Effector memory CD4-positive, alpha-beta T cell (primary cell): Measurements from ENCODE around the gene ATRNL1.

Source experiments
- DNase-seq, 3 donors: peaks; one replicate each; pipeline ENCODE4 v3.0.0-alpha.2; 2020
- H3K27ac ChIP-seq: 2 replicates; pipeline ENCODE4 v1.7.0; 2013; ENCODE audit warnings: mild to moderate bottlenecking, low read length, moderate library complexity; ENCODE audit not compliant: insufficient read depth, poor library complexity, severe bottlenecking
- H3K27me3 ChIP-seq: replicated peaks from 2 replicates; pipeline ENCODE4 v1.7.0; 2013; ENCODE audit warnings: mild to moderate bottlenecking, low read length; ENCODE audit not compliant: insufficient read depth, control insufficient read depth, poor library complexity, severe bottlenecking
- H3K36me3 ChIP-seq: 2 replicates; pipeline ENCODE4 v1.7.0; 2013; ENCODE audit warnings: mild to moderate bottlenecking, low read length, moderate library complexity; ENCODE audit not compliant: control insufficient read depth, insufficient read depth
- H3K4me1 ChIP-seq: 2 replicates; pipeline ENCODE4 v1.7.0; 2013; ENCODE audit warnings: low read length, mild to moderate bottlenecking; ENCODE audit not compliant: control insufficient read depth, insufficient read depth, poor library complexity, severe bottlenecking
- H3K4me3 ChIP-seq: 2 replicates; pipeline ENCODE4 v1.7.0; 2013; ENCODE audit warnings: low read length, low read depth, mild to moderate bottlenecking; ENCODE audit not compliant: insufficient read depth, poor library complexity, severe bottlenecking
- H3K9me3 ChIP-seq: 2 replicates; pipeline ENCODE4 v1.7.0; 2013; ENCODE audit warnings: mild to moderate bottlenecking, low read length, moderate library complexity; ENCODE audit not compliant: control insufficient read depth

The ATRNL1 gene

GRCh38 chr10:115051216-115051615 is 41.9 kb upstream of the ATRNL1 start:
- no peaks in the 10 kb centered on the region for H3K36me3 ChIP-seq
- H3K4me1 ChIP-seq = no peaks in the 10 kb centered on the region
- no peak for DNase-seq
- H3K4me3 ChIP-seq = no peak overlapping the region
- no peak overlapping the region for H3K27ac ChIP-seq
- no peaks in the 10 kb centered on the region for H3K9me3 ChIP-seq
- H3K27me3 ChIP-seq = no peaks in the 10 kb centered on the region

- no peak for DNase-seq
- Histone ChIP-seq H3K9me3 (no peaks in the 10 kb centered on the region), H3K27me3 (no peaks in the 10 kb centered on the region), H3K4me3 (no peak overlapping the region), H3K4me1 (no peaks in the 10 kb centered on the region), H3K36me3 (no peaks in the 10 kb centered on the region), H3K27ac (no peak overlapping the region)
These were observed 40.9 kb upstream of the ATRNL1 start for GRCh38 chr10:115052226-115052625.

- H3K4me3 ChIP-seq = no peak overlapping the region
- H3K27ac ChIP-seq = no peak overlapping the region
- no peaks in the 10 kb centered on the region for H3K4me1 ChIP-seq
- H3K36me3 ChIP-seq = no peaks in the 10 kb centered on the region
- no peaks in the 10 kb centered on the region for H3K9me3 ChIP-seq
- DNase-seq = no peak
- H3K27me3 ChIP-seq = no peaks in the 10 kb centered on the region
These were observed 40.4 kb upstream of the ATRNL1 start for GRCh38 chr10:115052728-115053127.

- H3K9me3 ChIP-seq = no peaks in the 10 kb centered on the region
- no peaks in the 10 kb centered on the region for H3K36me3 ChIP-seq
- no peak overlapping the region for H3K27ac ChIP-seq
- no peak for DNase-seq
- no peaks in the 10 kb centered on the region for H3K27me3 ChIP-seq
- no peak overlapping the region for H3K4me3 ChIP-seq
- H3K4me1 ChIP-seq = no peaks in the 10 kb centered on the region
These were observed 37.0 kb upstream of the ATRNL1 start for GRCh38 chr10:115056186-115056585.

- H3K27me3 ChIP-seq = no peaks in the 10 kb centered on the region
- no peaks in the 10 kb centered on the region for H3K9me3 ChIP-seq
- no peaks in the 10 kb centered on the region for H3K36me3 ChIP-seq
- no peak overlapping the region for H3K27ac ChIP-seq
- H3K4me3 ChIP-seq = no peak overlapping the region
- no peak for DNase-seq
- no peaks in the 10 kb centered on the region for H3K4me1 ChIP-seq
These were observed 33.8 kb upstream of the ATRNL1 start for GRCh38 chr10:115059301-115059898.

- no peak for DNase-seq
- H3K9me3 ChIP-seq = no peaks in the 10 kb centered on the region
- H3K36me3 ChIP-seq = no peaks in the 10 kb centered on the region
- H3K4me3 ChIP-seq = no peak overlapping the region
- peaks cover 3% of the 10 kb centered on the region for H3K27me3 ChIP-seq
- no peak overlapping the region for H3K27ac ChIP-seq
- no peaks in the 10 kb centered on the region for H3K4me1 ChIP-seq
These were observed 29.2 kb upstream of the ATRNL1 start for GRCh38 chr10:115063701-115064658.

GRCh38 chr10:115065801-115066200 is 27.4 kb upstream of the ATRNL1 start:
- Histone ChIP-seq H3K4me3 (no peak overlapping the region), H3K27me3 (peaks cover 3% of the 10 kb centered on the region), H3K9me3 (no peaks in the 10 kb centered on the region), H3K27ac (no peak overlapping the region), H3K4me1 (no peaks in the 10 kb centered on the region), H3K36me3 (no peaks in the 10 kb centered on the region)
- no peak for DNase-seq

GRCh38 chr10:115066528-115066927 is 26.6 kb upstream of the ATRNL1 start:
- Histone ChIP-seq H3K27me3 (peaks cover 3% of the 10 kb centered on the region), H3K4me3 (no peak overlapping the region), H3K36me3 (no peaks in the 10 kb centered on the region), H3K9me3 (no peaks in the 10 kb centered on the region), H3K27ac (no peak overlapping the region), H3K4me1 (no peaks in the 10 kb centered on the region)
- no peak for DNase-seq

GRCh38 chr10:115073796-115074195 is 19.4 kb upstream of the ATRNL1 start:
- H3K27ac ChIP-seq = no peak overlapping the region
- no peaks in the 10 kb centered on the region for H3K27me3 ChIP-seq
- no peaks in the 10 kb centered on the region for H3K4me1 ChIP-seq
- H3K36me3 ChIP-seq = no peaks in the 10 kb centered on the region
- H3K9me3 ChIP-seq = no peaks in the 10 kb centered on the region
- H3K4me3 ChIP-seq = no peak overlapping the region
- no peak for DNase-seq

- no peak for DNase-seq
- no peaks in the 10 kb centered on the region for H3K36me3 ChIP-seq
- no peak overlapping the region for H3K27ac ChIP-seq
- H3K9me3 ChIP-seq = no peaks in the 10 kb centered on the region
- H3K27me3 ChIP-seq = no peaks in the 10 kb centered on the region
- H3K4me1 ChIP-seq = no peaks in the 10 kb centered on the region
- H3K4me3 ChIP-seq = no peak overlapping the region
These were observed 10.7 kb upstream of the ATRNL1 start for GRCh38 chr10:115082506-115082905.
